KOPT-K1 (cell line): ENCODE data around the gene HOXB2.
A peak's percentile ranks its signal among the peaks of the same experiment; 100 is the strongest.

Experiments
- H3K27ac ChIP-seq: fragments of 200-600 bp; sonication (generic); 2 replicates; pipeline ENCODE4 v1.5.1; 2016; ENCODE audit warnings: antibody characterized with exemption, mild to moderate bottlenecking, low read depth, low read length; ENCODE audit not compliant: poor library complexity, severe bottlenecking
- H3K36me3 ChIP-seq: fragments of 200-600 bp; sonication (generic); 2 replicates; pipeline ENCODE4 v1.5.1; 2017; ENCODE audit warnings: antibody characterized with exemption, mild to moderate bottlenecking, low read length, moderate library complexity; ENCODE audit not compliant: insufficient read depth
- H3K9me3 ChIP-seq: fragments of 200-600 bp; sonication (generic); 2 replicates; pipeline ENCODE4 v1.5.1; 2017; ENCODE audit warnings: antibody characterized with exemption, low read length, mild to moderate bottlenecking; ENCODE audit not compliant: insufficient read depth, poor library complexity, severe bottlenecking

Gene HOXB2

GRCh38 chr17:48554412-48555257 is 9.7 kb upstream of the HOXB2 start:
- H3K27ac ChIP-seq, result no peak overlapping the region
- peaks cover 18% of the 10 kb centered on the region for H3K36me3 ChIP-seq
- H3K9me3 ChIP-seq, result no peaks in the 10 kb centered on the region

- H3K27ac ChIP-seq, result no peak overlapping the region
- H3K9me3 ChIP-seq, result no peaks in the 10 kb centered on the region
- peaks cover 18% of the 10 kb centered on the region for H3K36me3 ChIP-seq
These were observed 8.9 kb upstream of the HOXB2 start for GRCh38 chr17:48553826-48554225.

GRCh38 chr17:48553190-48553547 is 8.3 kb upstream of the HOXB2 start:
- Histone ChIP-seq H3K27ac (no peak overlapping the region), H3K9me3 (no peaks in the 10 kb centered on the region), H3K36me3 (peaks cover 18% of the 10 kb centered on the region)

GRCh38 chr17:48552466-48553189 is 7.7 kb upstream of the HOXB2 start:
- Histone ChIP-seq H3K36me3 (peaks cover 18% of the 10 kb centered on the region), H3K27ac (no peak overlapping the region), H3K9me3 (no peaks in the 10 kb centered on the region)

GRCh38 chr17:48551596-48552465 is 6.9 kb upstream of the HOXB2 start:
- H3K9me3 ChIP-seq, result no peaks in the 10 kb centered on the region

GRCh38 chr17:48551214-48551555 is 6.3 kb upstream of the HOXB2 start:
- H3K36me3 ChIP-seq, result peaks cover 18% of the 10 kb centered on the region
- no peaks in the 10 kb centered on the region for H3K9me3 ChIP-seq
- no peak overlapping the region for H3K27ac ChIP-seq

More at GRCh38 chr17:48551596-48552465, 6.9 kb upstream of the HOXB2 start:
- no peak overlapping the region for H3K27ac ChIP-seq
- H3K36me3 ChIP-seq, result peaks cover 18% of the 10 kb centered on the region

GRCh38 chr17:48550502-48551213 is 5.7 kb upstream of the HOXB2 start:
- Histone ChIP-seq H3K36me3 (peaks cover 18% of the 10 kb centered on the region), H3K9me3 (no peaks in the 10 kb centered on the region), H3K27ac (no peak overlapping the region)

GRCh38 chr17:48549914-48550501 is 5.1 kb upstream of the HOXB2 start:
- peaks cover 18% of the 10 kb centered on the region for H3K36me3 ChIP-seq
- H3K27ac ChIP-seq, result no peak overlapping the region
- no peaks in the 10 kb centered on the region for H3K9me3 ChIP-seq

GRCh38 chr17:48549281-48549630 is 4.3 kb upstream of the HOXB2 start:
- peaks cover 18% of the 10 kb centered on the region for H3K36me3 ChIP-seq
- H3K9me3 ChIP-seq, result no peaks in the 10 kb centered on the region
- H3K27ac ChIP-seq, result no peak overlapping the region

- Histone ChIP-seq H3K27ac (peak overlapping the region; percentile 58), H3K36me3 (peaks cover 18% of the 10 kb centered on the region), H3K9me3 (no peaks in the 10 kb centered on the region)
These were observed 3.8 kb upstream of the HOXB2 start for GRCh38 chr17:48548523-48549280.

- Histone ChIP-seq H3K9me3 (no peaks in the 10 kb centered on the region), H3K36me3 (peaks cover 18% of the 10 kb centered on the region), H3K27ac (peak overlapping the region; percentile 58)
These were observed 3.1 kb upstream of the HOXB2 start for GRCh38 chr17:48547808-48548522.

- peaks cover 17% of the 10 kb centered on the region for H3K36me3 ChIP-seq
- no peaks in the 10 kb centered on the region for H3K9me3 ChIP-seq
- H3K27ac ChIP-seq, result peak overlapping the region; percentile 58
These were observed 2.3 kb upstream of the HOXB2 start for GRCh38 chr17:48546924-48547807.
